ENCODE results near the gene ATF4. TPM values are rescaled to one million over a fixed set of nuclear protein-coding genes. Genes with fewer than 3 reads are reported as not detected.

Gene ATF4
- total RNA-seq, 2 experiments from 2014 or later: 720 to 732 TPM

DNA sequence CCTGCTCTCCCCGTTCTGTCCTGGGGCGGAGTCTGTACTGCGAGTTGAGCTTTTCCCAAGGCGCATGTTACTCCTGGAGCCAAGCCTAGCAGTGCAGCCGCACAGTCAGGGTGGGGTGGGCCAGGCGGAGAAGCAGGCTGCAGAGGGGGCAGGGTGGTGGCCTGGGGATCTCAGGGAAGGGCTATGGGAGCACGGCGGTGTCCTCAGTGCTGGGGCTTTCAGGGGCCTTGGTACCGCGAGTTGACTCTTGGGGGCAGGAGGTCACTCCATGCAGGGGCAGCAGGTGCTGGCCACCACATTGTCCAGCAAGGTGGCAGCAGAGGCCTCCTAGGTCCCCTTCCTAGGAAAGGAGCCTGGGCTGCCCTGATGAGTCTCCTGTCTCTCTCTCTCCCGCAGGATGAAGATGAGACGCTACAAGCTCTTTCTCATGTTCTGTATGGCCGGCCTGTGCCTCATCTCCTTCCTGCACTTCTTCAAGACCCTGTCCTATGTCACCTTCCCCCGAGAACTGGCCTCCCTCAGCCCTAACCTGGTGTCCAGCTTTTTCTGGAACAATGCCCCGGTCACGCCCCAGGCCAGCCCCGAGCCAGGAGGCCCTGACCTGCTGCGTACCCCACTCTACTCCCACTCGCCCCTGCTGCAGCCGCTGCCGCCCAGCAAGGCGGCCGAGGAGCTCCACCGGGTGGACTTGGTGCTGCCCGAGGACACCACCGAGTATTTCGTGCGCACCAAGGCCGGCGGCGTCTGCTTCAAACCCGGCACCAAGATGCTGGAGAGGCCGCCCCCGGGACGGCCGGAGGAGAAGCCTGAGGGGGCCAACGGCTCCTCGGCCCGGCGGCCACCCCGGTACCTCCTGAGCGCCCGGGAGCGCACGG is 33.2 kb upstream of the ATF4 start:
- no peaks in the 10 kb centered on the region for H3K9me3 ChIP-seq (ENCODE audit: low read length)
- 0 out of 2 replicates have a peak, but pooled peaks cover 5% of the 10 kb centered on the region for H4K20me1 ChIP-seq (ENCODE audit: insufficient read depth, low read length)
- no peak overlapping the region for H3K27ac ChIP-seq (ENCODE audit: low read depth, low read length, poor library complexity, severe bottlenecking)
- no peak overlapping the region for H2AFZ ChIP-seq (ENCODE audit: low read length)
- H3K9me2 ChIP-seq (ENCODE audit: insufficient read depth, low read length): no peaks in the 10 kb centered on the region
- ChIA-PET CTCF (ENCODE audit: unreplicated experiment) (no interaction called here), POLR2A (no interaction called here)
- H3K4me1 ChIP-seq (ENCODE audit: insufficient read depth, low read length, poor library complexity, severe bottlenecking): peaks cover 20% of the 10 kb centered on the region
- intact Hi-C loops (cut with micrococcal nuclease; ENCODE audit: unreplicated experiment): no loop called here
- no peak for DNase-seq (ENCODE audit: low spot score)
- H3K36me3 ChIP-seq (ENCODE audit: insufficient read depth, low read length): peaks cover 56% of the 10 kb centered on the region
- no peak overlapping the region for H3K4me2 ChIP-seq (ENCODE audit: low read length)
- TF ChIP-seq, protein P1, sequence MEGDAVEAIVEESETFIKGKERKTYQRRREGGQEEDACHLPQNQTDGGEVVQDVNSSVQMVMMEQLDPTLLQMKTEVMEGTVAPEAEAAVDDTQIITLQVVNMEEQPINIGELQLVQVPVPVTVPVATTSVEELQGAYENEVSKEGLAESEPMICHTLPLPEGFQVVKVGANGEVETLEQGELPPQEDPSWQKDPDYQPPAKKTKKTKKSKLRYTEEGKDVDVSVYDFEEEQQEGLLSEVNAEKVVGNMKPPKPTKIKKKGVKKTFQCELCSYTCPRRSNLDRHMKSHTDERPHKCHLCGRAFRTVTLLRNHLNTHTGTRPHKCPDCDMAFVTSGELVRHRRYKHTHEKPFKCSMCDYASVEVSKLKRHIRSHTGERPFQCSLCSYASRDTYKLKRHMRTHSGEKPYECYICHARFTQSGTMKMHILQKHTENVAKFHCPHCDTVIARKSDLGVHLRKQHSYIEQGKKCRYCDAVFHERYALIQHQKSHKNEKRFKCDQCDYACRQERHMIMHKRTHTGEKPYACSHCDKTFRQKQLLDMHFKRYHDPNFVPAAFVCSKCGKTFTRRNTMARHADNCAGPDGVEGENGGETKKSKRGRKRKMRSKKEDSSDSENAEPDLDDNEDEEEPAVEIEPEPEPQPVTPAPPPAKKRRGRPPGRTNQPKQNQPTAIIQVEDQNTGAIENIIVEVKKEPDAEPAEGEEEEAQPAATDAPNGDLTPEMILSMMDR (conservative IDR thresholded peaks at IDR 0.05; ENCODE audit: low read length): no peak
- no peak for TF ChIP-seq EZH2phosphoT487 (IDR thresholded peaks at IDR 0.05; ENCODE audit: borderline replicate concordance, low read depth, low read length)
- H3K79me2 ChIP-seq (ENCODE audit: insufficient read depth, low read depth, low read length): peaks cover 5% of the 10 kb centered on the region; the same call in 1 of the 2 replicates
- no peak overlapping the region for H3K4me3 ChIP-seq (ENCODE audit: low read depth, low read length, poor library complexity, severe bottlenecking)
- no TSS peak for BruUV-seq (replicated peaks)

DNA sequence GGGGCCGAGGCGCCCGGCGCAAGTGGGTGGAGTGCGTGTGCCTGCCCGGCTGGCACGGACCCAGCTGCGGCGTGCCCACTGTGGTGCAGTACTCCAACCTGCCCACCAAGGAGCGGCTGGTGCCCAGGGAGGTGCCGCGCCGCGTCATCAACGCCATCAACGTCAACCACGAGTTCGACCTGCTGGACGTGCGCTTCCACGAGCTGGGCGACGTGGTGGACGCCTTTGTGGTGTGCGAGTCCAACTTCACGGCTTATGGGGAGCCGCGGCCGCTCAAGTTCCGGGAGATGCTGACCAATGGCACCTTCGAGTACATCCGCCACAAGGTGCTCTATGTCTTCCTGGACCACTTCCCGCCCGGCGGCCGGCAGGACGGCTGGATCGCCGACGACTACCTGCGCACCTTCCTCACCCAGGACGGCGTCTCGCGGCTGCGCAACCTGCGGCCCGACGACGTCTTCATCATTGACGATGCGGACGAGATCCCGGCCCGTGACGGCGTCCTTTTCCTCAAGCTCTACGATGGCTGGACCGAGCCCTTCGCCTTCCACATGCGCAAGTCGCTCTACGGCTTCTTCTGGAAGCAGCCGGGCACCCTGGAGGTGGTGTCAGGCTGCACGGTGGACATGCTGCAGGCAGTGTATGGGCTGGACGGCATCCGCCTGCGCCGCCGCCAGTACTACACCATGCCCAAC is 32.4 kb upstream of the ATF4 start:
- Histone ChIP-seq H3K27ac (ENCODE audit: low read depth, low read length, poor library complexity, severe bottlenecking) (no peak overlapping the region), H3K4me1 (ENCODE audit: insufficient read depth, low read length, poor library complexity, severe bottlenecking) (peaks cover 20% of the 10 kb centered on the region), H4K20me1 (ENCODE audit: insufficient read depth, low read length) (0 out of 2 replicates have a peak, but pooled peaks cover 5% of the 10 kb centered on the region), H2AFZ (ENCODE audit: low read length) (no peak overlapping the region), H3K79me2 (ENCODE audit: insufficient read depth, low read depth, low read length) (peaks cover 5% of the 10 kb centered on the region; the same call in 1 of the 2 replicates), H3K4me3 (ENCODE audit: low read depth, low read length, poor library complexity, severe bottlenecking) (no peak overlapping the region), H3K36me3 (ENCODE audit: insufficient read depth, low read length) (peaks cover 49% of the 10 kb centered on the region), H3K9me2 (ENCODE audit: insufficient read depth, low read length) (no peaks in the 10 kb centered on the region), H3K9me3 (ENCODE audit: low read length) (no peaks in the 10 kb centered on the region), H3K4me2 (ENCODE audit: low read length) (no peak overlapping the region)
- POLR2A ChIA-PET: no interaction called here
- intact Hi-C loops (cut with micrococcal nuclease; ENCODE audit: unreplicated experiment): no loop called here
- no peak for TF ChIP-seq EZH2phosphoT487 (IDR thresholded peaks at IDR 0.05; ENCODE audit: borderline replicate concordance, low read depth, low read length)
- TF ChIP-seq, protein P1 (conservative IDR thresholded peaks at IDR 0.05; ENCODE audit: low read length): no peak
- no peak for DNase-seq (ENCODE audit: low spot score)
- CTCF ChIA-PET (ENCODE audit: unreplicated experiment): no interaction called here
- BruUV-seq (replicated peaks): no TSS peak

Data from OCI-LY7 (cell line).